Measurements from ENCODE around the gene FAM20A.
"Not testable (repeated sequence)": the region's sequence is repeated elsewhere in the genome, so short reads cannot be mapped to it uniquely, and the experiment has no call there.

FAM20A gene

GRCh38 chr17:68588362-68588761, 12.8 kb downstream of the FAM20A start:
- DNase-seq = no peak

GRCh38 chr17:68587847-68588246, 13.3 kb downstream of the FAM20A start:
- DNase-seq = no peak

DNA sequence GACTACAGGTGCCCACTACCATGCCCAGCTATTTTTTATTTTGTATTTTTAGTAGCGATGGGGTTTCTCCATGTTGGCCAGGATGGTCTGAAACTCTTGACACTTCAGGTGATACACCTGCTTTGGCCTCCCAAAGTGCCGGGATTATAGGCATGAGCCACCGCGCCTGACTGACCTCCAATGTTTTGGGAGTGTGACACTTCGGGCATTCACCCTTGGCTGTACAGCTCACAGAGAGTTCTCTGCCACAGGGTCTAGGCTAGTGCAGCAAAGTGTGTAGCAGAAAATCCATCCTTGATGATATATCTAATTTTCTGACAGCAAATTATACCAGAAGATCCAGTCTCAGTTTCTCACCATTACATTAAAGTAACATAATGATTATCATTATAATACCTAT, 14.1 kb downstream of the FAM20A start:
- DNase-seq = no peak

DNA sequence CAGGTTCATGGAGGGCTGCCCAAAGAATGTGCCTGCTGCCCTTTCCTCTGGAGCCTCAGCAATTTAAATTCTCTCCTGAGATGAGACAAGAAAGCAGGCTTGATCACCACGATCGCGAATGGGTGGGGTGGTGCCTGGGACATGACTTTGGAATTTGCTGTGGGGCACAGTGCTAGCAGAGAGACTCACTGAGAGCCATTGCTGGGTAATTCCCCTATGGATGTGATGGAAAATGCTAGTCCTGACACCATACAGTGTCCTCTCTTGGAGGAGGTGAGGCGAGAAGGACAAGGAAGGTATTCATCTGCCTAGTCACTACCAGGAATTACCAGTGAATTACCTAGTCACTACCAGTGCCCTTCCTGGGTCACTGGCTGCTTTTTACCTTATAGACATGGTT, 15.5 kb downstream of the FAM20A start:
- DNase-seq = no peak

GRCh38 chr17:68584581-68585303, 16.4 kb downstream of the FAM20A start:
- no peak for DNase-seq

GRCh38 chr17:68582867-68583266, 18.3 kb downstream of the FAM20A start:
- DNase-seq = not testable (repeated sequence)

- no peak for DNase-seq
These were observed 19.1 kb downstream of the FAM20A start for GRCh38 chr17:68581863-68582645.

DNA sequence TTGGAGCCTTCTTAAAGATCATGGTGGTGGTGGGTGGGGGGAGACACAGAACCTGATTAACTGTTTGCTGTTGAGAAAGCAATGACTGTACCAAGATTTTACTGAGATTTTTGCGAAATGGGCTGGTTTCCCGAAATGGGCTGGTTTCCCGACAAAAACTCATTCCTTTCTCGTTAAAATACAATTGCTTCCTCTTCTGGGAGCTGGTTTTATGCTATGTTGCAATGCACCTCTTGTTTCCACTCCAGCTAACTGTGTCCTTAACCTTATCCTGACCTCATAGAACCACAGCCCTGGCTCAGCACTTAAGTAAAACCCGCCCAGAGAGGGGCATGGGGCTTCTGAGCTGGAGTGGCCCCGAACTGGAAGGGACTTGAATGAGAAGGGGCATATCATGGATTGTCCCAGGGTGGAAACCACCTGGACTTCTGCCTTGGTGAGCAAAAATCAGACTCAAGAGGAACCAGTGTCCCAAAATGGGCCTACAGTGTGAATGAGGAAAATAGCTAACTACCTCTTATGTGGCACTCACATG, 20.9 kb downstream of the FAM20A start:
- DNase-seq = no peak

- no peak for DNase-seq
These were observed 21.8 kb downstream of the FAM20A start for GRCh38 chr17:68579194-68579927.

GRCh38 chr17:68578236-68578635, 22.9 kb downstream of the FAM20A start:
- DNase-seq = no peak

- no peak for DNase-seq
These were observed 23.7 kb downstream of the FAM20A start for GRCh38 chr17:68577497-68577821.

GRCh38 chr17:68576811-68577496, 24.2 kb downstream of the FAM20A start:
- no peak for DNase-seq

DNA sequence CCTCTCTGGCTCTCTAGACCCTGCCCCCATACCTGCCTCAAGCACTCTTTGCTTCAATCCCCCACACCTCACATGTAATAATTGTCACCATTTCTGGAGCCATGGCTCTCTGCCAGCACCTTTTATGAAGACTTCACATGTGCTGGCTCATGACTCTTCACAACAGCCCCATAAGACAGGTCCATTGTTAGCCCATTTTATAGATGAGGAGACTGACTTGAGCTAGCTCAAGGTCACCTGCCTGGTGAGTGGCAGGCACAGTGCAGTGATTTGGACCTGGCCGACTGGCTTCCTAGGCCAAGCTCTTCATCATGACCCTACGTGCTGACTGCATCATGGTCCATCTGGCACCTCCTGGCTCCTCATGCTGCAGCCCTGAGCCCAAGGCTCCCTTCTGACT, 25.0 kb downstream of the FAM20A start:
- DNase-seq = no peak

DNA sequence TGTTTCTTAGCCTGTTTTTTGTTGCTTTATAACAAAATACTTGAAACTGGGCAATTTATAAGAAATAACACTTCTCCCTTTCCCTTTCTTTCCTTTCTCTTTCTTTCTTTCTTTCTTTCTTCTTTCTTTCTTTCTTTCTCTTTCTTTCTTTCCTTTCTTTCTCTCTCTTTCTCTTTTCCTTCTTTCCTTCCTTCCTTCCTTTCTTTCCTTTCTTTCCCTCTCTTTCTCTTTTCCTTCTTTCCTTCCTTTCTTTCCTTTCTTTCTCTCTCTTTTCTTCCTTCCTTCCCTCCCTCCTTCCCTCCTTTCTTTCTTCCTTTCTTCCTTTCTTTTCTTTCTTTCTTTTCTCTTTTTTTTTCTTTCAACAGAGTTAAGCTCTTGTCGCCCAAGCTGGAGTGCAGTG, 27.8 kb downstream of the FAM20A start:
- no peak for DNase-seq

DNA sequence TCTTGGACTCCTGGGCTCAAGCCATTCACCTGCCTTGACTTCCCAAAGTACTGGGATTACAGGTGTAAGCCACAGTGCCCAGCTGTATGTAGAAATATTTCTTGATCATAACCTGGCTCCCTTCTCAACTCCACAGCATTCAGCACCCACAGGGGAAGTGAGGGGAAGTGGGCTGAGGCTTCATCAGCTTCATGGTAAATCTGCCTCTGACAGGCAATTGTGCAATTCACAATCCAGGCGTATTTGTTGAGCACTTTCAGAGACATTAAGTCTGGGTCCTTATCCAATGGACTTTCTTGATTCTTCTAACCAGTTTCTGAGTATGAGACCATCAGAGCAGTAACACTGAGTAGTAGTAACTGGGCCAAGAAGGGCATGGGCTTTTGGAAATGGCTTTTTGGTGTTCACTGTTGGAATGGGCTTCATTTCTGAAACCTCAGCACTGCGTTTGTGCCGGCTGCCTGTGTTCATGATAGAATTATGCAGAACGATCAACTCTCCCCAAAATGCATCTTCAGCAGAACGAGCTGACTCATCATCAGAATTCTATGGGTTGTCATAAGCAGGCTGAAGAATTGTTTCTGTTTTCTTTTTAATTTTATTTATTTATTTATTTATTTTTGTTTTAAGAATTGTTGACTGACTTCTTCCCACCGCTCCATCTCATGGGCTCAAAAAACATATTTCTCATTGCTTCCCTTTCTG, 28.9 kb downstream of the FAM20A start:
- DNase-seq = no peak

GRCh38 chr17:68570526-68570925, 30.6 kb downstream of the FAM20A start:
- no peak for DNase-seq

DNA sequence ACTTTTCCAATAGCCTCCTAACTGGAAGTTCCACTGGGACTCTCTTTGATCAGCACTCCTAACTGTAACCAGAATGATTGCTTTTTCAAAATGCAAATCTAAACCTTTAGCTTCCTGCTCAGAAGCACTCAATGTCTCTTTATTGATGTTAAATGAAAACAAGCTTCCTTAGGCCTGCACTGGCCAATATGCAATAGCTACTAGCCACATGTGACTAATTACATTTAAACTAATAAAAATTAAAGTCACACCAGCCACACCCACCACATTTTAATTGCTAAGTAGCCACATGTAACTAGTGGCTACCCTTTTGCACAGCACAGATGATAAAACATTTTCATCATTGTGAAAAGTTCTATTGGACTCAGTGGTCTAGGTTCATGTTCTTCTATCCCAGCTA, 31.8 kb downstream of the FAM20A start:
- no peak for DNase-seq

DNA sequence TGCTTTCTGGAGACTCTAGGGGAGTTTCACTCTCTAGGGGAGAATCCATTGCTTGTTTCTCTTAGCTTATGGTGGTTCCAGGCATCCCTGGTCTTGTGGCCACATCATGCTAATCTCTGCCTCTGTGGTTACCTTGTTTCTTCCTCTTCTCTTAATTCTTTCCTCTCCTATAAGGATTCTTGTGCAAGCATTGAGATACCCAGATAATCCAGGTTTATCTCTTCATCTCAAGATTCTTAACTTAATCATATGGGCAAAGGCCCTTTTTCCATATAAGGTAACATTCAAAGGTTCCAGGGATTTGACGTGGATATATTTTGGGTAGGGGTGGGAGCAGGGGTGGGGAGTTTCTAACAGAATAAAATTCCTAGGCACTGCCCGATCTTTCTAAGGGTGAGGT, 32.6 kb downstream of the FAM20A start:
- DNase-seq = no peak

DNA sequence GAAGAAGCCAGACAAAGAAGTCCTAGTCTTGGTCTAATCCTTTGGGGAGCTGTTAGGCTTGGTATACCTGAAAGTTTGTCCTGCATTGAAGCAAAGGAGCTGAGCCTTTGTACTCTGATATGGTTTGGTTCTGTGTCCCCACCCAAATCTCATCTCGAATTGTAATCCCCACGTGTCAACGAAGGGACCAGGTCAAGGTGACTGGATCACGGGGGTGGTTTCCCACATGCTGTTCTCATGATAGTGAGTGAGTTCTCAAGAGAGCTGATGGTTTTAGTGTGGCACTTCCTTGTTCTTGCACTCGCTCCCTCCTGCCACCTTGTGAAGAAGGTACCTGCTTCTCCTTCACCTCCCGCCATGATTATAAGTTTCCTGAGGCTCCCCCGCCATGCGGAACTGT, 33.6 kb downstream of the FAM20A start:
- DNase-seq = no peak

DNA sequence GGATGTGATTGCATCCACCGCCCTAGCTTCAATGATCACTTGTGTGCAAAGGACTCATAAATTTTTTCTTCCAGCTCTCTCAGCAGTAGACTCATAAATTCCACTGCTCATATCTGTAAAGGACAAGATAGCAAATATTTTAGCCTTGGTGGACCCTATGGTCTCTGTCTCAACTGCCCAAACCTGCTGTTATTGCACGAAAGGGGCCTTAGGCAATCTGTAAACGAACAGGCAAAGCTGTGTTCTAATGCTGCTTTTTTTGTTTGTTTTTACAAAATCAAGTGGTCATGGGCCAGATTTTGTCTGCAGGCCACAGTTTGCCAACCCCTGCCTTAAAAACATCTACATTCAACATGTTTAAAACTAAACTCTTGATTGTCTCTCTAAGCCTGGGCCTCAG, 34.1 kb downstream of the FAM20A start:
- DNase-seq = no peak

GRCh38 chr17:68566442-68566738, 34.8 kb downstream of the FAM20A start:
- no peak for DNase-seq
